Measurements from ENCODE around the gene TROAP. TPM values are rescaled to one million over a fixed set of nuclear protein-coding genes. Genes with fewer than 3 reads are reported as not detected.

TROAP gene
- total and polyA plus RNA-seq, 9 of the 15 experiments (the other 6 are each of a cell fraction or from before 2014, with no cell fraction given) = 46.4 to 171 (median 59.8) TPM

- no TSS peak for BruUV-seq (replicated peaks)
- WGBS (ENCODE audit: insufficient coverage, low coverage, missing lambda C conversion rate) = 21% methylated on average over 6 of the region's 6 CpGs
- no peaks in the 10 kb centered on the region for H3K9me3 ChIP-seq (replicated peaks; ENCODE audit: control insufficient read depth, insufficient read depth, low read depth, low read length)
- ATAC-seq = no peak
- peak; percentile 78 for FAIRE-seq
- H2AFZ ChIP-seq (ENCODE audit: low read depth, low read length) = no peak overlapping the region
- no peak overlapping the region for H3K4me3 ChIP-seq
- H3K9ac ChIP-seq (ENCODE audit: insufficient read depth in 1 of 2, low read depth in 2 of 2, low read length in 2 of 2) = no peak overlapping the region
- H3K4me1 ChIP-seq (replicated peaks in 1 of 2; ENCODE audit: control insufficient read depth in 2 of 2, insufficient read depth in 2 of 2, low read length in 2 of 2) = peaks cover 20 to 58% of the 10 kb centered on the region in 2 experiments
- CTCF ChIA-PET (ENCODE audit: low intra/inter-chr PET ratio) = interaction anchor here (0.6 to 2.9 kb wide), 2 partner anchors 51 to 52 kb away, joined by 3 to 49 read pairs; no protein-coding TSS in a partner anchor
- peaks cover 5 to 9% of the 10 kb centered on the region in 2 experiments; a peak in 3 of 5 replicates for H3K27me3 ChIP-seq (ENCODE audit: control insufficient read depth in 2 of 2, insufficient read depth in 2 of 2, low read length in 2 of 2)
- DNase-seq (ENCODE audit: extremely low read depth in 1 of 4, low spot score in 3 of 4) = no peak
- in situ Hi-C loops (cut with MboI) = no loop called here
- H4K20me1 ChIP-seq (replicated peaks; ENCODE audit: control insufficient read depth, insufficient read depth, low read length) = peaks cover 2% of the 10 kb centered on the region; the same call in 1 of the 2 replicates
- H3K27ac ChIP-seq (ENCODE audit: extremely low read depth, low read depth, low read length) = no peak overlapping the region
- no peak for TF ChIP-seq THRAP3 (IDR thresholded peaks at IDR 0.05; ENCODE audit: borderline replicate concordance)
- no peak for TF ChIP-seq FOXA3 (CRISPR knock-in tag; conservative IDR thresholded peaks at IDR 0.05 in 1 of 2, IDR thresholded peaks at IDR 0.05 in 1 of 2)
- TF ChIP-seq DEAF1 (CRISPR knock-in tag; IDR thresholded peaks at IDR 0.05) = no peak
- no peak for TF ChIP-seq ZNF507 (tag; conservative IDR thresholded peaks at IDR 0.05)
- no peak for TF ChIP-seq SIN3A (IDR thresholded peaks at IDR 0.05; ENCODE audit: borderline replicate concordance in 2 of 2, control insufficient read depth in 1 of 2, low read depth in 2 of 2, low read length in 2 of 2)
- no peak for TF ChIP-seq HMGN3 (IDR thresholded peaks at IDR 0.05; ENCODE audit: borderline replicate concordance, extremely low read depth, insufficient read length, low read depth, low read length)
- TF ChIP-seq MAFK (IDR thresholded peaks at IDR 0.05; ENCODE audit: low read length) = no peak
- H3K9me1 ChIP-seq (ENCODE audit: control insufficient read depth, insufficient read depth, low read length) = no peaks in the 10 kb centered on the region
- H3K36me3 ChIP-seq (ENCODE audit: control insufficient read depth, insufficient read depth, low read length) = no peaks in the 10 kb centered on the region
- intact Hi-C loops (cut with micrococcal nuclease) = loop anchor here (10.0 kb wide), 2 partner anchors 275 to 365 kb away; partner anchors contain the start of genes KMT2D, RHEBL1, WNT1 and WNT10B
- no peaks in the 10 kb centered on the region for H3K79me2 ChIP-seq (ENCODE audit: control insufficient read depth, insufficient read depth, low read length)
- POLR2A ChIA-PET = interaction anchor here (1.1 to 1.6 kb wide), 2 partner anchors 14 to 50 kb away, joined by 3 to 5 read pairs; no protein-coding TSS in a partner anchor
- no peak overlapping the region for H3K4me2 ChIP-seq (ENCODE audit: insufficient read depth, low read length)
Observed at GRCh38 chr12:49340095-49340870, 17.2 kb downstream of the TROAP start.

Data from K562 (cell line).